Lower lobe of right lung (tissue), 2 donors: ENCODE data around the gene OSGEP. TPM values are rescaled to one million over a fixed set of nuclear protein-coding genes. Genes with fewer than 3 reads are reported as not detected.
A peak's percentile ranks its signal among the peaks of the same experiment; 100 is the strongest.

Experiments used
- ATAC-seq, 2 donors: fragments of 200-7000 bp; cut with Tn5 transposase; one replicate each; pipeline ENCODE4 v1.9.1; 2020 to 2022; ENCODE audit warnings: mild to moderate bottlenecking in 2 of 2, moderate library complexity in 2 of 2
- DNase-seq: peaks from one replicate; pipeline ENCODE4 v3.0.0-alpha.2; 2020
- H3K27ac ChIP-seq: fragments of 200-600 bp; one replicate; pipeline ENCODE4 v1.8.0; 2022
- H3K27me3 ChIP-seq: fragments of 200-600 bp; one replicate; pipeline ENCODE4 v1.8.0; 2022; ENCODE audit warnings: low read depth
- H3K36me3 ChIP-seq: fragments of 200-600 bp; one replicate; pipeline ENCODE4 v1.8.0; 2022; ENCODE audit warnings: mild to moderate bottlenecking
- H3K4me1 ChIP-seq: fragments of 200-600 bp; one replicate; pipeline ENCODE4 v1.8.0; 2022
- H3K4me3 ChIP-seq: fragments of 200-600 bp; one replicate; pipeline ENCODE4 v1.8.0; 2022; ENCODE audit warnings: mild to moderate bottlenecking
- H3K9me3 ChIP-seq: fragments of 200-600 bp; one replicate; pipeline ENCODE4 v1.8.0; 2022
- intact Hi-C: fragments of 100-400 bp; cut with DNase I; formaldehyde crosslinking; loops from one replicate; pipeline ENCODE4 v1.11.0; 2022
- total RNA-seq: library from RNA; stranded (reverse); fragmentation: NEBNext Ultra II Directional; extraction: Animal tissue kit (Norgen Biotek cat#: 25700); gene quantifications from one replicate; pipeline ENCODE4 v1.2.1, GENCODE V29; 2021
- TF ChIP-seq, protein P1 (sequence below): fragments of 200-600 bp; IDR thresholded peaks from one replicate; pipeline ENCODE4 v1.8.0; 2022; ENCODE audit warnings: antibody characterized with exemption, mild to moderate bottlenecking
- donor health status: DM: no; HTN: yes; CAD: no; lungs with severe emphysema.

The OSGEP gene
- total RNA-seq, 1 donor from 2014 or later, result 32.6 TPM

GRCh38 chr14:20489093-20489994 lies 34.7 kb upstream of the OSGEP start:
- Histone ChIP-seq H3K9me3 (no peaks in the 10 kb centered on the region), H3K27ac (no peak overlapping the region), H3K27me3 (no peaks in the 10 kb centered on the region), H3K4me1 (peaks cover 15% of the 10 kb centered on the region), H3K4me3 (no peak overlapping the region), H3K36me3 (no peaks in the 10 kb centered on the region)
- DNase-seq (no peak), ATAC-seq (peak in 1 of 2 donors; percentile 40)
- intact Hi-C loops, result no loop called here
- TF ChIP-seq, protein P1, sequence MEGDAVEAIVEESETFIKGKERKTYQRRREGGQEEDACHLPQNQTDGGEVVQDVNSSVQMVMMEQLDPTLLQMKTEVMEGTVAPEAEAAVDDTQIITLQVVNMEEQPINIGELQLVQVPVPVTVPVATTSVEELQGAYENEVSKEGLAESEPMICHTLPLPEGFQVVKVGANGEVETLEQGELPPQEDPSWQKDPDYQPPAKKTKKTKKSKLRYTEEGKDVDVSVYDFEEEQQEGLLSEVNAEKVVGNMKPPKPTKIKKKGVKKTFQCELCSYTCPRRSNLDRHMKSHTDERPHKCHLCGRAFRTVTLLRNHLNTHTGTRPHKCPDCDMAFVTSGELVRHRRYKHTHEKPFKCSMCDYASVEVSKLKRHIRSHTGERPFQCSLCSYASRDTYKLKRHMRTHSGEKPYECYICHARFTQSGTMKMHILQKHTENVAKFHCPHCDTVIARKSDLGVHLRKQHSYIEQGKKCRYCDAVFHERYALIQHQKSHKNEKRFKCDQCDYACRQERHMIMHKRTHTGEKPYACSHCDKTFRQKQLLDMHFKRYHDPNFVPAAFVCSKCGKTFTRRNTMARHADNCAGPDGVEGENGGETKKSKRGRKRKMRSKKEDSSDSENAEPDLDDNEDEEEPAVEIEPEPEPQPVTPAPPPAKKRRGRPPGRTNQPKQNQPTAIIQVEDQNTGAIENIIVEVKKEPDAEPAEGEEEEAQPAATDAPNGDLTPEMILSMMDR, result no peak

DNA sequence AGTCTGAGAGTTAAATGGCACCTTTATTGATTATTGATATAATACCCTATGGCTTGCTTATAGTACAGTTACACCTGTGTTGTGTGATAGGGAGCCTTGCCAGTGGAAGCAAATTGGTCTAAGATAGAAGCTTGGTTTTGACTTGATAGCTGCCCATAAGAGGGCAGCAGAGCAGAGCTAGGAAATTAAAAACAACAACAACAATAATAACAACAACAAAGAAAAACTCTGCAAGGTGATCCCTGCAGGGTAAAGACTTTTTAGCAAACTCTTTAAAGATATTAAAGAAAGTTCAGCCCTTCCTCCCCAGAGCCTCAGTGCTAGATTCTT lies 32.7 kb upstream of the OSGEP start:
- Histone ChIP-seq H3K27me3 (no peaks in the 10 kb centered on the region), H3K36me3 (no peaks in the 10 kb centered on the region), H3K4me1 (peaks cover 15% of the 10 kb centered on the region), H3K4me3 (no peak overlapping the region), H3K27ac (no peak overlapping the region), H3K9me3 (no peaks in the 10 kb centered on the region)
- TF ChIP-seq, protein P1, result no peak
- ATAC-seq, result no peak
- intact Hi-C loops, result no loop called here
- no peak for DNase-seq

GRCh38 chr14:20486684-20487395 lies 32.2 kb upstream of the OSGEP start:
- H3K4me1 ChIP-seq, result peaks cover 15% of the 10 kb centered on the region
- H3K9me3 ChIP-seq, result no peaks in the 10 kb centered on the region
- H3K27me3 ChIP-seq, result no peaks in the 10 kb centered on the region
- DNase-seq (no peak), ATAC-seq (no peak)
- intact Hi-C loops, result no loop called here
- TF ChIP-seq, protein P1, result no peak
- H3K27ac ChIP-seq, result no peak overlapping the region
- no peak overlapping the region for H3K4me3 ChIP-seq
- H3K36me3 ChIP-seq, result no peaks in the 10 kb centered on the region

DNA sequence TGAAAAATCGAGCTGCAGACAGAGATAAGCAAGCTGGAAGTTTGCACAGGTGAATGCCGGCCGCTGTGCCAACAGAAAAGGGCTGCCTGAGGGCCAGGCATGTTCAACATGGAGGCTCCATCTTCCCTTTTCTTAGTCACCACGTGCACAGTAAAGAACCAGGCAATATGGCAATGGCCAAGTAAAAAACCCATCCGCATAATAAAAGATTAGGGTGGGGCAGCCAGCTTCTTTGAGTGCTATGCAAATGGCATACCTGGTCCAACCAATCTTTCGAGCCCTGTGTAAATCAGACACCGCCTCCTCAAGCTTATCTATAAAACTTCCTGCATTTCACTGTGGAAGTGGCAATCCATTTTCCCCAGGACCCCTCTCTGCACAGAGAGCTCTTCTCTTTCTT lies 31.3 kb upstream of the OSGEP start:
- Histone ChIP-seq H3K9me3 (no peaks in the 10 kb centered on the region), H3K36me3 (no peaks in the 10 kb centered on the region), H3K4me3 (no peak overlapping the region), H3K27ac (no peak overlapping the region), H3K27me3 (no peaks in the 10 kb centered on the region), H3K4me1 (peaks cover 15% of the 10 kb centered on the region)
- TF ChIP-seq, protein P1, result no peak
- DNase-seq, result no peak
- no peak for ATAC-seq
- intact Hi-C loops, result no loop called here

- TF ChIP-seq, protein P1, result no peak
- H3K9me3 ChIP-seq, result no peaks in the 10 kb centered on the region
- no peak overlapping the region for H3K4me3 ChIP-seq
- intact Hi-C loops, result no loop called here
- no peak for ATAC-seq
- DNase-seq, result no peak
- no peaks in the 10 kb centered on the region for H3K27me3 ChIP-seq
- H3K27ac ChIP-seq, result no peak overlapping the region
- no peaks in the 10 kb centered on the region for H3K36me3 ChIP-seq
- peaks cover 16% of the 10 kb centered on the region for H3K4me1 ChIP-seq
Observed at GRCh38 chr14:20482382-20482781, 27.8 kb upstream of the OSGEP start.
